H9 (cell line): ENCODE measurements around the gene COMMD1. TPM values are rescaled to one million over a fixed set of nuclear protein-coding genes. Genes with fewer than 3 reads are reported as not detected.
A peak's percentile ranks its signal among the peaks of the same experiment; 100 is the strongest.

ENCODE experiments used
- DNase-seq: peaks from one replicate; pipeline ENCODE4 v3.0.0-alpha.2; 2017
- H2AFZ ChIP-seq: one replicate; pipeline ENCODE4 v1.6.1; 2013; ENCODE audit warnings: mild to moderate bottlenecking, low read length, control low read depth, moderate library complexity
- H2AK5ac ChIP-seq: 2 replicates; pipeline ENCODE4 v1.6.1; 2013; ENCODE audit warnings: low read length, control low read depth, mixed read lengths; ENCODE audit not compliant: insufficient read length
- H2BK120ac ChIP-seq: one replicate; pipeline ENCODE4 v1.6.1; 2013; ENCODE audit warnings: low read depth, mild to moderate bottlenecking, low read length, control low read depth, inconsistent platforms; ENCODE audit not compliant: poor library complexity, severe bottlenecking
- H2BK12ac ChIP-seq: 2 replicates; pipeline ENCODE4 v1.6.1; 2013; ENCODE audit warnings: low read length, control low read depth, mixed read lengths, low read depth; ENCODE audit not compliant: insufficient read length
- H2BK15ac ChIP-seq: 2 replicates; pipeline ENCODE4 v1.6.1; 2013; ENCODE audit warnings: low read depth, low read length, control low read depth
- H2BK20ac ChIP-seq: one replicate; pipeline ENCODE4 v1.6.1; 2013; ENCODE audit warnings: low read depth, mild to moderate bottlenecking, low read length, control low read depth, inconsistent platforms; ENCODE audit not compliant: poor library complexity, severe bottlenecking
- H2BK5ac ChIP-seq: 2 replicates; pipeline ENCODE4 v1.6.1; 2013; ENCODE audit warnings: low read length, control low read depth, mixed read lengths; ENCODE audit not compliant: insufficient read length
- H3K14ac ChIP-seq: 2 replicates; pipeline ENCODE4 v1.6.1; 2013; ENCODE audit warnings: low read length, control low read depth; ENCODE audit not compliant: insufficient read depth
- H3K18ac ChIP-seq: 2 replicates; pipeline ENCODE4 v1.6.1; 2013; ENCODE audit warnings: low read depth, mild to moderate bottlenecking, mixed read lengths, low read length, control low read depth; ENCODE audit not compliant: insufficient read length
- H3K23ac ChIP-seq: 2 replicates; pipeline ENCODE4 v1.6.1; 2013; ENCODE audit warnings: low read length, control low read depth, mixed read lengths, low read depth; ENCODE audit not compliant: insufficient read length
- H3K23me2 ChIP-seq: 2 replicates; pipeline ENCODE4 v1.6.1; 2013; ENCODE audit warnings: low read depth, mild to moderate bottlenecking, mixed read lengths, low read length, control low read depth; ENCODE audit not compliant: insufficient read length, poor library complexity, severe bottlenecking
- H3K27ac ChIP-seq: 2 replicates; pipeline ENCODE4 v1.5.1; 2013; ENCODE audit warnings: low read length, control low read depth, mixed read lengths, low read depth; ENCODE audit not compliant: insufficient read length
- H3K27me3 ChIP-seq: 2 replicates; pipeline ENCODE4 v1.6.1; 2013; ENCODE audit warnings: low read length, control low read depth, inconsistent platforms; ENCODE audit not compliant: insufficient read depth
- H3K4ac ChIP-seq: 2 replicates; pipeline ENCODE4 v1.6.1; 2013; ENCODE audit warnings: low read depth, mild to moderate bottlenecking, control low read depth, inconsistent platforms, low read length, moderate library complexity
- H3K4me1 ChIP-seq: 2 replicates; pipeline ENCODE4 v1.6.1; 2013; ENCODE audit warnings: low read length, control low read depth, inconsistent platforms; ENCODE audit not compliant: insufficient read depth
- H3K4me2 ChIP-seq: 2 replicates; pipeline ENCODE4 v1.6.1; 2013; ENCODE audit warnings: low read length, control low read depth, mixed read lengths; ENCODE audit not compliant: insufficient read length, insufficient read depth
- H3K56ac ChIP-seq: 2 replicates; pipeline ENCODE4 v1.6.1; 2013; ENCODE audit warnings: low read depth, mild to moderate bottlenecking, mixed read lengths, low read length, control low read depth; ENCODE audit not compliant: insufficient read length
- H3K79me1 ChIP-seq: 2 replicates; pipeline ENCODE4 v1.6.1; 2013; ENCODE audit warnings: low read depth, mild to moderate bottlenecking, moderate library complexity, low read length, control low read depth, inconsistent platforms; ENCODE audit not compliant: insufficient read depth, poor library complexity, severe bottlenecking
- H3K79me2 ChIP-seq: 2 replicates; pipeline ENCODE4 v1.6.1; 2013; ENCODE audit warnings: low read length, control low read depth, inconsistent platforms; ENCODE audit not compliant: insufficient read depth
- H3K9ac ChIP-seq: 2 replicates; pipeline ENCODE4 v1.6.1; 2013; ENCODE audit warnings: low read length, control low read depth, mixed read lengths; ENCODE audit not compliant: insufficient read length; ENCODE audit errors: extremely low read depth
- H3K9me3 ChIP-seq: one replicate; pipeline ENCODE4 v1.6.1; 2013; ENCODE audit warnings: low read depth, low read length, inconsistent platforms; ENCODE audit not compliant: control insufficient read depth
- H3T11ph ChIP-seq: one replicate; pipeline ENCODE4 v1.6.1; 2013; ENCODE audit warnings: mild to moderate bottlenecking, low read length, control low read depth, inconsistent platforms
- H4K20me1 ChIP-seq: one replicate; pipeline ENCODE4 v1.6.1; 2013; ENCODE audit not compliant: control insufficient read depth, insufficient read length, insufficient read depth
- H4K5ac ChIP-seq: 2 replicates; pipeline ENCODE4 v1.6.1; 2013; ENCODE audit warnings: low read depth, mild to moderate bottlenecking, mixed read lengths, low read length, control low read depth; ENCODE audit not compliant: insufficient read length
- H4K8ac ChIP-seq: replicated peaks from 2 replicates; pipeline ENCODE4 v1.6.1; 2013; ENCODE audit warnings: low read length, control low read depth, mixed read lengths, low read depth; ENCODE audit not compliant: insufficient read length
- H4K91ac ChIP-seq: 2 replicates; pipeline ENCODE4 v1.6.1; 2013; ENCODE audit warnings: low read depth, mild to moderate bottlenecking, moderate library complexity, mixed read lengths, low read length, control low read depth; ENCODE audit not compliant: insufficient read length
- H3K27ac Mint-ChIP-seq, 3 experiments: 2 replicates in 2 of 3; 3 replicates in 1 of 3; pipeline ENCODE4 v1.8.0; 2020 to 2021; ENCODE audit warnings: mixed read lengths in 3 of 3, mild to moderate bottlenecking in 1 of 3, moderate library complexity in 1 of 3
- H3K27me3 Mint-ChIP-seq: 2 replicates; pipeline ENCODE4 v1.8.0; 2021; ENCODE audit warnings: low read depth, mild to moderate bottlenecking, moderate library complexity, mixed read lengths
- H3K36me3 Mint-ChIP-seq, 3 experiments: 2 replicates in 2 of 3; 3 replicates in 1 of 3; pipeline ENCODE4 v1.8.0; 2020 to 2021; ENCODE audit warnings: low read depth in 3 of 3, mixed read lengths in 3 of 3; ENCODE audit not compliant: insufficient read depth in 1 of 3
- H3K4me1 Mint-ChIP-seq, 2 experiments: 2 replicates each; pipeline ENCODE4 v1.8.0; 2020; ENCODE audit warnings: mixed read lengths in 2 of 2
- H3K4me3 Mint-ChIP-seq, 2 experiments: 2 replicates in 1 of 2; 3 replicates in 1 of 2; pipeline ENCODE4 v1.8.0; 2020 to 2021; ENCODE audit warnings: mild to moderate bottlenecking in 2 of 2, mixed read lengths in 2 of 2, moderate library complexity in 1 of 2
- H3K9me3 Mint-ChIP-seq, 2 experiments: 2 replicates in 1 of 2; 3 replicates in 1 of 2; pipeline ENCODE4 v1.8.0; 2020; ENCODE audit warnings: mild to moderate bottlenecking in 2 of 2, mixed read lengths in 2 of 2, moderate library complexity in 1 of 2
- CTCF ChIP-seq: fragments of 200-600 bp; sonication (generic); conservative IDR thresholded peaks from 3 replicates; pipeline ENCODE4 v1.8.0; 2021; ENCODE audit warnings: antibody characterized with exemption, mild to moderate bottlenecking
- WGBS: extraction: QIAGEN DNeasy Blood & Tissue Kit; methylation state at CpG from one replicate; pipeline ENCODE4 v1.1.7; 2013; ENCODE audit warnings: missing lambda C conversion rate, low lambda C conversion rate, mixed read lengths; ENCODE audit not compliant: insufficient read length; ENCODE audit errors: extremely low coverage; 5-methylcytosine and 5-hydroxymethylcytosine counted together
- total RNA-seq: library from RNA; stranded (reverse); gene quantifications from 2 replicates; pipeline ENCODE4 v1.2.1, GENCODE V29; 2021

Gene COMMD1
- total RNA-seq, 1 experiment from 2014 or later = 31.5 TPM

- H3K9me3 ChIP-seq = no peaks in the 10 kb centered on the region
- no peak overlapping the region for H3K56ac ChIP-seq
- TF ChIP-seq CTCF = no peak
- H3K79me2 ChIP-seq = no peaks in the 10 kb centered on the region
- no peak overlapping the region for H2AFZ ChIP-seq
- no peak for DNase-seq
- no peak overlapping the region for H3K4me2 ChIP-seq
- no peak overlapping the region for H2BK20ac ChIP-seq
- no peak overlapping the region for H3K9ac ChIP-seq
- H2BK12ac ChIP-seq = no peak overlapping the region
- no peaks in the 10 kb centered on the region for H4K20me1 ChIP-seq
- Mint-ChIP-seq H3K27me3 (no peaks in the 10 kb centered on the region), H3K36me3 (0 out of 7 replicates have a peak, but pooled peaks cover 0 to 6% (median 3%) of the 10 kb centered on the region in 3 experiments), H3K27ac (peak overlapping the region; percentile 32 to 95 (median 90); a peak in 6 of 7 replicates), H3K4me3 (no peak overlapping the region), H3K9me3 (peaks cover 0 to 5% of the 10 kb centered on the region in 2 experiments; a peak in 1 of 5 replicates), H3K4me1 (peaks cover 24 to 33% of the 10 kb centered on the region in 2 experiments)
- H3K27ac ChIP-seq = no peak overlapping the region
- no peak overlapping the region for H3K14ac ChIP-seq
- H4K91ac ChIP-seq = no peak overlapping the region
- no CpG with 5 or more reads among the region's 6 CpGs for WGBS
- H3K23ac ChIP-seq = no peak overlapping the region
- no peak overlapping the region for H4K8ac ChIP-seq
- no peak overlapping the region for H2BK120ac ChIP-seq
- H3K79me1 ChIP-seq = no peaks in the 10 kb centered on the region
- H3K27me3 ChIP-seq = no peaks in the 10 kb centered on the region
- no peak overlapping the region for H2BK15ac ChIP-seq
- H2BK5ac ChIP-seq = no peak overlapping the region
- no peaks in the 10 kb centered on the region for H3K23me2 ChIP-seq
- no peak overlapping the region for H3T11ph ChIP-seq
- no peak overlapping the region for H4K5ac ChIP-seq
- H3K4ac ChIP-seq = no peak overlapping the region
- H2AK5ac ChIP-seq = no peak overlapping the region
- peaks cover 5% of the 10 kb centered on the region; the same call in 1 of the 2 replicates for H3K4me1 ChIP-seq
- H3K18ac ChIP-seq = no peak overlapping the region
Observed at GRCh38 chr2:62150597-62151305, 245.3 kb downstream of the COMMD1 start.
